AG09309 (cell line): ENCODE results near the gene PTBP1.
"Not testable (repeated sequence)": the region's sequence is repeated elsewhere in the genome, so short reads cannot be mapped to it uniquely, and the experiment has no call there.

Experiments used
- DNase-seq: peaks from one replicate; pipeline ENCODE4 v3.0.0-alpha.2; 2010; ENCODE audit warnings: low read depth
- H3K4me3 ChIP-seq: 2 replicates; pipeline ENCODE4 v1.5.1; 2011; ENCODE audit warnings: mild to moderate bottlenecking, low read depth, low read length, moderate library complexity; ENCODE audit not compliant: control insufficient read depth
- CTCF ChIP-seq: IDR thresholded peaks from 2 replicates; pipeline ENCODE4 v1.5.1; 2011; ENCODE audit warnings: mild to moderate bottlenecking, low read depth, low read length, inconsistent platforms; ENCODE audit not compliant: insufficient read depth, control insufficient read depth; ENCODE audit errors: missing control alignments

Gene PTBP1

DNA sequence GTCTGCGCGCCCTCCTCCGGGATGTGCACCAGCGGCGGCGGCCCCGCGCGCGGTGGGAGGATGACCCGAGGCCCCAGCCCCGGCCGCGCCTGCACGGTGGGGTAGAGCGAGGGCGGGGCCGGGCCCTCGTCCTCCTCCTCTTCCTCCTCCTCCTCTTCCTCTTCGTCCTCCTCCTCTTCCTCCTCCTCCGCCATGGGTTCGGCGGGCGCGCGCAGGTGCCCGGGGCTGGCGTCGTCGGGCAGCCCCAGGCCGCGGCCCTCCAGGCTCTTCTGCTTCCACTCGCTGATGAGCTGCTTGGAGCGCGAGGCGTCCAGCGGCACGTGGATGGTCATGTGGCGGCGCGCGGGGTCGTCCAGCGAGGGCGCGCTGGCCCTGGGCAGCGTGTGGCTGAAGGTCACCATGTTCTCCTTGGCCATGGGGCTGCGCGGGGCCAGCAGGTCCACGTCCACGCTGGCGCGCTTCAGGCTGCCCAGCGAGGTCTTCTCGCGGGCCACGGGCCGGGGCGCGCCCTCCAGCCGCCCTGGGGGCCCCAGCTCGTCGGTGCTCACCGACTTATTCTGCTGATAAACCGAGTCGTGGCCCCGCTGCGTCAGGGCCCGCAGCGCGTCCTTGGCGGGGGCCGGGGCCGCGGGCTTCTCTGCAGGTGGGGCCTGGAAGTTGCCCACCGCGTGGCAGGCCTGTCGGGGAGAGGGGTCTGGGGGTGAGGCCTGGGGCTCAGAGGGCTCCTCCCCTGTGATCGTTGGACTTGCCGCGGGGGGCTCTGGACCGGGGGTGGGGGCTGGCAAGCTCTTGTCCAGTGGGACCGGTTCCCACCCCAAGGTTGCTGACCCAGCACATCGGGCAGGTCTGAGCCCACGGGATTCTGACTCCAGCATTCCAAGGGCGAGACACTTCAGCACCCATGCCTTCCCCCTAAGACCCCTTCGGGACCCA is 16.2 kb downstream of the PTBP1 start:
- DNase-seq: no peak
- no peak overlapping the region for H3K4me3 ChIP-seq
- no peak for TF ChIP-seq CTCF

GRCh38 chr19:814152-815078 is 17.2 kb downstream of the PTBP1 start:
- no peak for DNase-seq
- H3K4me3 ChIP-seq: no peak overlapping the region
- no peak for TF ChIP-seq CTCF

- no peak for DNase-seq
- no peak for TF ChIP-seq CTCF
Measured at GRCh38 chr19:815079-815774, 18.0 kb downstream of the PTBP1 start.

DNA sequence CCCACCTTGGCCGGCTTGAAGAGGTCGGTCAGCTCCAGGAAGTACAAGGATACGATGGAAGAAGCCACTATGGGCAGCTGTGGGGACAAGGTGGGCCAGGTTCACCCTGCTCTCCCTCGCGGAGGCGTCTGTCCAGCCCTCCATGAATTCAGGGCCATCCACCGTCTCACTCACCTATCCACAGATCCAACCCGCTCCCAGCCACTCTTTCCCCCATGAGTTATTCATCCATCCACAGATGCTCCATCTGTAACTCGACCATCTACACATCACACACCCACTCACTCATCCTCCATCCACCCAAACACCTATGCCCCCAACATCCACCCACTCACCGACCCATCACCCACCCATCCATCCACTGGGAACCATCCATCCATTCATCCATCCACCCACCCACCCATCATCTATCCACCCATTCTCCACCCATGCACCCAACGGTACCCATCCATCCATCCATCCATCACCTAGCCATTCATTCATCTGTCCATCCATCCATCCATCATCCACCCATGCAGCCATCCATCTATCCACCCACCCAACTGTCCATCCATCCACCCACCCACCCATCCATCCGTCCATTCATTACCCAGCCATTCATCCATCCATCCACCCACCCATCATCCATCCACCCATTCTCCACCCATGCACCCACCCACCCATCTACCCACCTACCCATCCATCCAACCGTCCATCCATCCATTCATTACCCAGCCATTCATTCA is 18.7 kb downstream of the PTBP1 start:
- H3K4me3 ChIP-seq: no peak overlapping the region
- no peak for DNase-seq
- no peak for TF ChIP-seq CTCF

More at GRCh38 chr19:815079-815774, 18.0 kb downstream of the PTBP1 start:
- no peak overlapping the region for H3K4me3 ChIP-seq

- no peak for TF ChIP-seq CTCF
- DNase-seq: no peak
- no peak overlapping the region for H3K4me3 ChIP-seq
Measured at GRCh38 chr19:816500-816857, 19.2 kb downstream of the PTBP1 start.

GRCh38 chr19:820212-820611 is 23.0 kb downstream of the PTBP1 start:
- DNase-seq, H3K4me3 ChIP-seq: not testable (repeated sequence)
